OCI-LY1 (cell line): ENCODE measurements around the gene AADACL4.

Experiments
- H2AFZ ChIP-seq: fragments of 200-600 bp; sonication (generic), shearing (Covaris generic); 2 replicates; pipeline ENCODE4 v1.6.0; 2014; ENCODE audit warnings: antibody characterized with exemption, mild to moderate bottlenecking, low read length
- H3F3A ChIP-seq: fragments of 200-600 bp; sonication (generic), shearing (Covaris generic); 2 replicates; pipeline ENCODE4 v1.6.0; 2014; ENCODE audit warnings: mild to moderate bottlenecking, antibody characterized with exemption, low read length, moderate library complexity; ENCODE audit not compliant: insufficient read depth
- H3K27ac ChIP-seq: fragments of 200-600 bp; sonication (generic); 2 replicates; pipeline ENCODE4 v1.5.1; 2014; ENCODE audit warnings: low read length, mixed run types, mild to moderate bottlenecking, low read depth; ENCODE audit not compliant: poor library complexity, severe bottlenecking
- H3K27me3 ChIP-seq: fragments of 200-600 bp; sonication (generic); 2 replicates; pipeline ENCODE4 v1.6.0; 2014; ENCODE audit warnings: antibody characterized with exemption, mild to moderate bottlenecking, low read length, moderate library complexity; ENCODE audit not compliant: insufficient read depth
- H3K36me3 ChIP-seq: fragments of 200-600 bp; sonication (generic); 2 replicates; pipeline ENCODE4 v1.6.1; 2014; ENCODE audit warnings: mild to moderate bottlenecking, antibody characterized with exemption, low read length, moderate library complexity, mixed read lengths; ENCODE audit not compliant: insufficient read depth
- H3K4me1 ChIP-seq: fragments of 200-600 bp; sonication (generic); 2 replicates; pipeline ENCODE4 v1.5.1; 2014; ENCODE audit warnings: mild to moderate bottlenecking, low read length, moderate library complexity; ENCODE audit not compliant: insufficient read depth, severe bottlenecking
- H3K4me2 ChIP-seq: fragments of 200-600 bp; sonication (generic), shearing (Covaris generic); 2 replicates; pipeline ENCODE4 v1.6.1; 2014; ENCODE audit warnings: low read length
- H3K4me3 ChIP-seq: fragments of 200-600 bp; sonication (generic); 2 replicates; pipeline ENCODE4 v1.5.1; 2014; ENCODE audit warnings: low read length, low read depth, mild to moderate bottlenecking, mixed read lengths; ENCODE audit not compliant: poor library complexity, severe bottlenecking
- H3K79me2 ChIP-seq: fragments of 200-600 bp; shearing (Covaris generic); 2 replicates; pipeline ENCODE4 v1.6.1; 2016; ENCODE audit warnings: mixed run types, low read length, mixed read lengths; ENCODE audit not compliant: insufficient read depth
- H3K9ac ChIP-seq: fragments of 200-600 bp; sonication (generic), shearing (Covaris generic); 2 replicates; pipeline ENCODE4 v1.6.1; 2014; ENCODE audit warnings: mild to moderate bottlenecking, low read length, mixed read lengths
- H3K9me2 ChIP-seq: fragments of 200-600 bp; sonication (generic), shearing (Covaris generic); 2 replicates; pipeline ENCODE4 v1.6.1; 2014; ENCODE audit warnings: low read depth, mild to moderate bottlenecking, low read length, mixed read lengths
- H3K9me3 ChIP-seq: fragments of 200-600 bp; shearing (Covaris generic); 2 replicates; pipeline ENCODE4 v1.6.1; 2014; ENCODE audit warnings: low read length, mixed read lengths
- H4K20me1 ChIP-seq: fragments of 200-600 bp; sonication (generic), shearing (Covaris generic); 2 replicates; pipeline ENCODE4 v1.6.0; 2016; ENCODE audit warnings: mild to moderate bottlenecking, low read length; ENCODE audit not compliant: insufficient read depth
- EZH2 ChIP-seq: fragments of 200-600 bp; sonication (generic), shearing (Covaris generic); IDR thresholded peaks from 2 replicates; pipeline ENCODE4 v1.8.0; 2017; ENCODE audit warnings: borderline replicate concordance, mixed run types, mild to moderate bottlenecking, antibody characterized with exemption, low read length, moderate library complexity, mixed read lengths
- TF ChIP-seq, protein P1 (sequence below): fragments of 200-600 bp; sonication (generic), shearing (Covaris generic); IDR thresholded peaks from 2 replicates; pipeline ENCODE4 v1.5.1; 2017; ENCODE audit warnings: mild to moderate bottlenecking, antibody characterized with exemption, low read length, moderate library complexity, mixed read lengths

Gene AADACL4

DNA sequence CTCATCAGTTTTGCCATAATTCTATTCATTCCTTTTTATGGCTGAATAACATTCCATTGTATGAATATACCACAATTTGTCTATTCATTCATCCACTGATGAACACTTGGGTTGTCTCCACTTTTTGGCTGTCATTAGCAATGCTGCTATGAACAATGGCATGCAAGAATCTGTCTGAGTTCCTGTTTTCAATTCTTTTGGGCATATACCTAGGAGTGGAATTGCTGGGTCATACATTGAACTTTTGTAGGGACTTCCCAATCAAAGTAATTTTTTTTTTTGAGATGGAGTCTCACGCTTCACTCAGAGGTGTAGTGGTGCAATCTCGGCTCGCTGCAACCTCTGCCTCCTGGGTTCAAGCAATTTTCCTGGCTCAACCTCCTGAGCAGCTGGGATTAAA is 34.9 kb downstream of the AADACL4 start:
- no peak overlapping the region for H3K4me2 ChIP-seq
- no peaks in the 10 kb centered on the region for H3F3A ChIP-seq
- no peaks in the 10 kb centered on the region for H3K9me3 ChIP-seq
- no peaks in the 10 kb centered on the region for H3K79me2 ChIP-seq
- H3K4me1 ChIP-seq = no peaks in the 10 kb centered on the region
- H3K27ac ChIP-seq = no peak overlapping the region
- no peaks in the 10 kb centered on the region for H3K27me3 ChIP-seq
- H3K4me3 ChIP-seq = no peak overlapping the region
- no peaks in the 10 kb centered on the region for H4K20me1 ChIP-seq
- H3K9me2 ChIP-seq = no peaks in the 10 kb centered on the region
- no peak overlapping the region for H2AFZ ChIP-seq
- H3K9ac ChIP-seq = no peak overlapping the region
- no peaks in the 10 kb centered on the region for H3K36me3 ChIP-seq
- no peak for TF ChIP-seq EZH2
- TF ChIP-seq, protein P1, sequence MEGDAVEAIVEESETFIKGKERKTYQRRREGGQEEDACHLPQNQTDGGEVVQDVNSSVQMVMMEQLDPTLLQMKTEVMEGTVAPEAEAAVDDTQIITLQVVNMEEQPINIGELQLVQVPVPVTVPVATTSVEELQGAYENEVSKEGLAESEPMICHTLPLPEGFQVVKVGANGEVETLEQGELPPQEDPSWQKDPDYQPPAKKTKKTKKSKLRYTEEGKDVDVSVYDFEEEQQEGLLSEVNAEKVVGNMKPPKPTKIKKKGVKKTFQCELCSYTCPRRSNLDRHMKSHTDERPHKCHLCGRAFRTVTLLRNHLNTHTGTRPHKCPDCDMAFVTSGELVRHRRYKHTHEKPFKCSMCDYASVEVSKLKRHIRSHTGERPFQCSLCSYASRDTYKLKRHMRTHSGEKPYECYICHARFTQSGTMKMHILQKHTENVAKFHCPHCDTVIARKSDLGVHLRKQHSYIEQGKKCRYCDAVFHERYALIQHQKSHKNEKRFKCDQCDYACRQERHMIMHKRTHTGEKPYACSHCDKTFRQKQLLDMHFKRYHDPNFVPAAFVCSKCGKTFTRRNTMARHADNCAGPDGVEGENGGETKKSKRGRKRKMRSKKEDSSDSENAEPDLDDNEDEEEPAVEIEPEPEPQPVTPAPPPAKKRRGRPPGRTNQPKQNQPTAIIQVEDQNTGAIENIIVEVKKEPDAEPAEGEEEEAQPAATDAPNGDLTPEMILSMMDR = no peak

DNA sequence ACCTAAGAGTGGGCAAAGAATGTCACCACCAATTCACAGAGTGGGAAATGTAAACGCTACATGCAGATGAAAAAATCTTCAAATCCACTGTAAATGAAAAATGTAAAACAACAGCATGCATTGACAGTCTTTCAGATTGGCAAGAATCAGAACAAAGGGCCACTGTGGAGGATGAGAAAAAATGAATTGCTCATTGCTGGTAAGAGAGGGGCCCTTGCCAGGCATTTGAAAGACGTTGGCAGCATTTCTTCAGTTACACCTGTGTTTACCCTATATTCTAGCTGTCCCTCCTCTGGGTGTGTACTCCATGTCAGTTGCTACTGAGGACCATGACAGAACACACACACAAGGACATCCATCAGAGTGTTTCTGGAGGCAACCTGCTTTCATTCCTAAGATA is 46.3 kb downstream of the AADACL4 start:
- TF ChIP-seq EZH2 = no peak
- TF ChIP-seq, protein P1 = no peak
- Histone ChIP-seq H3F3A (no peaks in the 10 kb centered on the region), H3K9me2 (no peaks in the 10 kb centered on the region), H4K20me1 (no peaks in the 10 kb centered on the region), H2AFZ (no peak overlapping the region), H3K9ac (no peak overlapping the region), H3K27ac (no peak overlapping the region), H3K27me3 (no peaks in the 10 kb centered on the region), H3K36me3 (no peaks in the 10 kb centered on the region), H3K4me2 (no peak overlapping the region), H3K4me1 (no peaks in the 10 kb centered on the region), H3K9me3 (no peaks in the 10 kb centered on the region), H3K4me3 (no peak overlapping the region), H3K79me2 (no peaks in the 10 kb centered on the region)

DNA sequence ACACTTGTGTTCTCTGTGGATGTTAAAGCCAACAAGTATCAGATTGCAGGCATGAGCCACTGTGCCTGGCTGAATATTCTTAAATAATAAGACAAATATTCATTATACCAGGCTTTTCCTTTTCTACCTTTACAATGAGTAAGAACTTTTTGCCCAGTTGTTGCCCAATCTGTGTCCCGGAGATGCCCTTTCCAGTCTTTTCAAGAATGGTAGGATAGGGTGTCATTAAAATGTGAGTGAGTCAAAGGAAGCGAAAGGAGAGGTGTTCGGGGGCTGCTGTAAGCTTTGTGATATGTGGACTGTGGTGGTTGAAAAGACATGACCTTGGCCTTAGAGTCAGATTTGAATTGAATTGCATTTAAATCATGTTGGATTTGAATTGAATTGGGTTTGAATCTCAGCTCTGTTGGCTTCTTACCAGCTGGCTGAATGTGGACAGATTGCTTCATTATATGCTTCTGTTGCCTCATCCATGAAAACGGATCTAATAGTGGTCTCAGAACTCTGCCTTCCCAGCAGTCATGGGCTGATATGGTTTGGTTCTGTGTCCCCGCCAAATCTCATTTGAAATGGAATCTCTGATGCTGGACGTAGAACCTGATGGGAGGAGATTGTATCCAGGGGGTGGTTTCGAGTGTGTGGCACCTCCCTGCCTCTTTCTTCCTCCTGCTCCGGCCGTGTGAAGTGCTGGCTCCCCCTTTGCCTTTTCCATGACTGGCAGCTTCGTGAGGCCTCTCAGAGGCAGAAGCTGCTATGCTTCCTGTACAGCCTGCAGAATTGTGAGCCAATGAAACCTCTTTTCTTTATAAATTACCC is 49.3 kb downstream of the AADACL4 start:
- Histone ChIP-seq H3K9ac (no peak overlapping the region), H3K27me3 (no peaks in the 10 kb centered on the region), H3K4me2 (no peak overlapping the region), H3K9me3 (no peaks in the 10 kb centered on the region), H3K36me3 (no peaks in the 10 kb centered on the region), H3K4me3 (no peak overlapping the region), H4K20me1 (no peaks in the 10 kb centered on the region), H3F3A (no peaks in the 10 kb centered on the region), H3K4me1 (no peaks in the 10 kb centered on the region), H3K79me2 (no peaks in the 10 kb centered on the region), H2AFZ (no peak overlapping the region), H3K27ac (no peak overlapping the region), H3K9me2 (no peaks in the 10 kb centered on the region)
- TF ChIP-seq EZH2 = no peak
- TF ChIP-seq, protein P1 = no peak
